Measurements from ENCODE around the gene A2ML1. TPM values are rescaled to one million over a fixed set of nuclear protein-coding genes. Genes with fewer than 3 reads are reported as not detected.
A peak's percentile ranks its signal among the peaks of the same experiment; 100 is the strongest.
"Not testable (repeated sequence)": the region's sequence is repeated elsewhere in the genome, so short reads cannot be mapped to it uniquely, and the experiment has no call there.

Gene A2ML1
- total RNA-seq, result 0.35 TPM in 1 of 2 replicates, not detected in the other

- DNase-seq (ENCODE audit: low read depth), result peak; percentile 12
Measured at GRCh38 chr12:8822298-8822697, at the start of gene A2ML1. A2ML1 (plus strand) TSS chr12:8822621; CDS start chr12:8822652, 31 bp downstream.

- no peak for DNase-seq (ENCODE audit: low read depth)
Measured at GRCh38 chr12:8773461-8773860, 49.0 kb upstream of the A2ML1 start.

GRCh38 chr12:8779281-8779680 is 43.1 kb upstream of the A2ML1 start:
- DNase-seq (ENCODE audit: low read depth), result no peak

GRCh38 chr12:8779862-8780261 is 42.6 kb upstream of the A2ML1 start:
- DNase-seq (ENCODE audit: low read depth), result no peak

GRCh38 chr12:8780389-8780788 is 42.0 kb upstream of the A2ML1 start:
- peak; percentile 58 for DNase-seq (ENCODE audit: low read depth)

- no peak for DNase-seq (ENCODE audit: low read depth)
Measured at GRCh38 chr12:8781381-8782127, 40.9 kb upstream of the A2ML1 start.

GRCh38 chr12:8784290-8784888 is 38.0 kb upstream of the A2ML1 start:
- DNase-seq (ENCODE audit: low read depth), result no peak

- DNase-seq (ENCODE audit: low read depth), result no peak
Measured at GRCh38 chr12:8785499-8785898, 36.9 kb upstream of the A2ML1 start.

- DNase-seq (ENCODE audit: low read depth), result not testable (repeated sequence)
Measured at GRCh38 chr12:8787206-8787605, 35.2 kb upstream of the A2ML1 start.

GRCh38 chr12:8788706-8789105 is 33.7 kb upstream of the A2ML1 start:
- DNase-seq (ENCODE audit: low read depth), result not testable (repeated sequence)

GRCh38 chr12:8789341-8790013 is 32.9 kb upstream of the A2ML1 start:
- not testable (repeated sequence) for DNase-seq (ENCODE audit: low read depth)

- DNase-seq (ENCODE audit: low read depth), result not testable (repeated sequence)
Measured at GRCh38 chr12:8793226-8793625, 29.2 kb upstream of the A2ML1 start.

- DNase-seq (ENCODE audit: low read depth), result not testable (repeated sequence)
Measured at GRCh38 chr12:8794611-8795010, 27.8 kb upstream of the A2ML1 start.

GRCh38 chr12:8796831-8797626 is 25.4 kb upstream of the A2ML1 start:
- no peak for DNase-seq (ENCODE audit: low read depth)

GRCh38 chr12:8801213-8801612 is 21.2 kb upstream of the A2ML1 start:
- DNase-seq (ENCODE audit: low read depth), result not testable (repeated sequence)

- DNase-seq (ENCODE audit: low read depth), result not testable (repeated sequence)
Measured at GRCh38 chr12:8804833-8805232, 17.6 kb upstream of the A2ML1 start.

GRCh38 chr12:8805487-8805886 is 16.9 kb upstream of the A2ML1 start:
- DNase-seq (ENCODE audit: low read depth), result not testable (repeated sequence)

GRCh38 chr12:8807084-8807483 is 15.3 kb upstream of the A2ML1 start:
- DNase-seq (ENCODE audit: low read depth), result not testable (repeated sequence)

- not testable (repeated sequence) for DNase-seq (ENCODE audit: low read depth)
Measured at GRCh38 chr12:8810112-8810511, 12.3 kb upstream of the A2ML1 start.

GRCh38 chr12:8813572-8814357 is 8.7 kb upstream of the A2ML1 start:
- no peak for DNase-seq (ENCODE audit: low read depth)

GRCh38 chr12:8816448-8817050 is 5.9 kb upstream of the A2ML1 start:
- no peak for DNase-seq (ENCODE audit: low read depth)

Data from renal cortical epithelial cell (primary cell).